ENCODE measurements around the gene COL13A1. TPM values are rescaled to one million over a fixed set of nuclear protein-coding genes. Genes with fewer than 3 reads are reported as not detected.

The COL13A1 gene
- total and polyA plus RNA-seq, 8 donors = 2.1 to 68.5 (median 52.4) TPM

GRCh38 chr10:69884024-69884367 lies 82.3 kb downstream of the COL13A1 start:
- TF ChIP-seq, protein P1, sequence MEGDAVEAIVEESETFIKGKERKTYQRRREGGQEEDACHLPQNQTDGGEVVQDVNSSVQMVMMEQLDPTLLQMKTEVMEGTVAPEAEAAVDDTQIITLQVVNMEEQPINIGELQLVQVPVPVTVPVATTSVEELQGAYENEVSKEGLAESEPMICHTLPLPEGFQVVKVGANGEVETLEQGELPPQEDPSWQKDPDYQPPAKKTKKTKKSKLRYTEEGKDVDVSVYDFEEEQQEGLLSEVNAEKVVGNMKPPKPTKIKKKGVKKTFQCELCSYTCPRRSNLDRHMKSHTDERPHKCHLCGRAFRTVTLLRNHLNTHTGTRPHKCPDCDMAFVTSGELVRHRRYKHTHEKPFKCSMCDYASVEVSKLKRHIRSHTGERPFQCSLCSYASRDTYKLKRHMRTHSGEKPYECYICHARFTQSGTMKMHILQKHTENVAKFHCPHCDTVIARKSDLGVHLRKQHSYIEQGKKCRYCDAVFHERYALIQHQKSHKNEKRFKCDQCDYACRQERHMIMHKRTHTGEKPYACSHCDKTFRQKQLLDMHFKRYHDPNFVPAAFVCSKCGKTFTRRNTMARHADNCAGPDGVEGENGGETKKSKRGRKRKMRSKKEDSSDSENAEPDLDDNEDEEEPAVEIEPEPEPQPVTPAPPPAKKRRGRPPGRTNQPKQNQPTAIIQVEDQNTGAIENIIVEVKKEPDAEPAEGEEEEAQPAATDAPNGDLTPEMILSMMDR (IDR thresholded peaks at IDR 0.05) = no peak
- no peak overlapping the region for H3K4me3 ChIP-seq
- peaks cover 0 to 19% of the 10 kb centered on the region in 2 donors for H3K27me3 ChIP-seq
- H3K36me3 ChIP-seq = no peaks in the 10 kb centered on the region
- no peaks in the 10 kb centered on the region for H3K9me3 ChIP-seq
- DNase-seq (no peak), ATAC-seq (no peak)
- intact Hi-C loops (cut with DNase I) = no loop called here
- H3K27ac ChIP-seq = no peak overlapping the region
- H3K4me1 ChIP-seq = no peaks in the 10 kb centered on the region

DNA sequence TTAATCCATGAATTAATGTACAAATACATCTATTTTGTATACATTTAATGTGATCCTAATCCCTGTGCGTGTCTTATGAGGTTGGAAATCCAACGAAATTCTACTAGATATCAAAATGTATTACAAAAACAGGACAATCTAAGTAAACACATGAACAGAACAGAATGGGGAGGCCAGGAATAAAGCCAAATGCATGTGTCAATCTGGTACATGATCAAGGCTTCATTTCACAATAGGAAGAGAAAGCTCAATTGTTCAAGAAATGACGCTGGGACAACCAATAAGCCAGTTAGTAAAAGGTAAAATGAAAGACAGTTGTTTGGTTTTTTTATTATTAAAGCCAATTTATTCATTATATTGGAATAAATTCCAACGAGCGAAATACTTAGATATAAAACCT lies 83.0 kb downstream of the COL13A1 start:
- Histone ChIP-seq H3K4me3 (no peak overlapping the region), H3K36me3 (no peaks in the 10 kb centered on the region), H3K27me3 (peaks cover 0 to 17% of the 10 kb centered on the region in 2 donors), H3K9me3 (no peaks in the 10 kb centered on the region), H3K4me1 (no peaks in the 10 kb centered on the region), H3K27ac (no peak overlapping the region)
- intact Hi-C loops (cut with DNase I) = no loop called here
- DNase-seq (no peak), ATAC-seq (no peak)
- TF ChIP-seq, protein P1 (IDR thresholded peaks at IDR 0.05) = no peak

DNA sequence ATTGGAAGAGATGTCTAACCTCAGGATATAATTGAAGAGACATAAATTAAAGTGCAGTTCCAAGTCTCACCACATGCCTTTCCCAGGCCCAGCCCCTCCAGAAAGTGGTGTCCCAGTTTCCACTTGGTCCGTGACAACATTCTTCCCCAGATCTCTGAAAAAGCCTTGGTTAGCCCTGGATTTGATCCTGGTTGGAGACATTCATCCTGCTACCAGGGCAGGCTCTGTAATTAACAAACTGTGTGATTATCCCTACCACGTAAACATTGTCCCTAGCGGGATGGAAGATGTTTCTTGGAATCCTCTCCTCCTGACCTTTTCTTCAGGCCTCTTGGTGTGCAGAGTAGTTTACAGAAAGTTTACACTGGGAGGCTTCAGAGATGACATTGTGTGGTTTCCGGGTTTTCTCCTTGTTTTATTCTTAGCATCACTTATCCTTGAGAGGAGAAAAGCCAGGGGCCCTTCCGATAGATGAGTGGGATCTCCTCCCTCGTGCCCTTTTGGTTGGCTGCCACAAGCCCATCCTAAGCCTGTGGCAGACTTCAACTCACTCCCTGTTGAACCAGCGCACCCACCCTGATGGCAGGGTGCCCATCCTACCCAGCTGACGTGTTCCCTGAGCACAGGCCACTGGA lies 83.8 kb downstream of the COL13A1 start:
- no peak for DNase-seq
- ATAC-seq = no peak
- intact Hi-C loops (cut with DNase I) = no loop called here
- no peak overlapping the region for H3K4me3 ChIP-seq
- no peaks in the 10 kb centered on the region for H3K9me3 ChIP-seq
- H3K27ac ChIP-seq = no peak overlapping the region
- peaks cover 0 to 9% of the 10 kb centered on the region in 2 donors for H3K27me3 ChIP-seq
- H3K36me3 ChIP-seq = no peaks in the 10 kb centered on the region
- TF ChIP-seq, protein P1 (IDR thresholded peaks at IDR 0.05) = peak in 1 of 2 donors; percentile 26
- H3K4me1 ChIP-seq = no peaks in the 10 kb centered on the region

DNA sequence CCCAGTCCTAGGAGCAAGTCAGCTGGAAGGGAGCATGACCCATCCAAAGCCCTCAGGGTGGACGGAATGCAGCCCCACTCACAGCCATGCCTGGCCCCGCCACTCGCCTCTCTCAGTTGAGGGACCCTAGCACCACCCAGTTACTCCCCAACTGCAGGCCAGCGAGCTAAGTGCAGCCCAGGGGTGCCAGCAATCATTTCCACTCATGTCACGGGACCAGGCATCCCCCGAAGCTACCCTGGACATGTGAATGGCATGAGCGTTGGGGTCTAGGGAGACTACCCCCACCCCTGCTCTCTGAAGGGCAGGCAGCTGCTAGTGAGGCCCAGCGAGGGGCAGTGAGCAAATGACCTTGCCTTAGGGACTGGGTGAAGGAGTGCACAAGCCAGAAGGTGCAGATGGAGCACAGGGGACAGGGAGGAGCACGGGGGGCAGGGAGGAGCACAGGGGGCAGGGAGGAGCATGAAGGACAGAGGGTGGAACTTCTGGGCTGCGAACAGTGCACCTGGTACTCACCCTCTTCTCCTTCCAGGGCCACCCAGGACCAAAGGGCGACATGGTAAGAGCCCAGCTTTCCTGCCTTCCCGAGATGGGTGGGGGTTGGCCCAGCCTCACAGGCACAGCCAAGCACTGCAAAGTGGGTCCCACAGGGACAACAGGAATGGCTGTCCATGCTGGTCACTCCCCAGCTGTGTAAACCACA lies 87.3 kb downstream of the COL13A1 start:
- Histone ChIP-seq H3K4me1 (no peaks in the 10 kb centered on the region), H3K9me3 (no peaks in the 10 kb centered on the region), H3K4me3 (no peak overlapping the region), H3K27ac (no peak overlapping the region), H3K36me3 (no peaks in the 10 kb centered on the region), H3K27me3 (no peaks in the 10 kb centered on the region)
- intact Hi-C loops (cut with DNase I) = no loop called here
- TF ChIP-seq, protein P1 (IDR thresholded peaks at IDR 0.05) = no peak
- no peak for ATAC-seq
- DNase-seq = no peak

GRCh38 chr10:69890065-69890847 lies 88.5 kb downstream of the COL13A1 start:
- intact Hi-C loops (cut with DNase I) = no loop called here

More at GRCh38 chr10:69890065-69890847, 88.5 kb downstream of the COL13A1 start:
- no peaks in the 10 kb centered on the region for H3K36me3 ChIP-seq
- no peaks in the 10 kb centered on the region for H3K27me3 ChIP-seq
- no peak overlapping the region for H3K27ac ChIP-seq
- H3K9me3 ChIP-seq = no peaks in the 10 kb centered on the region
- no peaks in the 10 kb centered on the region for H3K4me1 ChIP-seq
- H3K4me3 ChIP-seq = no peak overlapping the region
- TF ChIP-seq, protein P1 (IDR thresholded peaks at IDR 0.05) = no peak
- no peak for ATAC-seq
- DNase-seq = no peak

Data from left lung (tissue), 10 donors.